CD4-positive, alpha-beta memory T cell (primary cell): ENCODE measurements around the gene PCDHGA5. TPM values are rescaled to one million over a fixed set of nuclear protein-coding genes. Genes with fewer than 3 reads are reported as not detected.

Source experiments
- CTCF ChIA-PET: fragments of 350-600 bp; sonication (Branson Sonifier 250); formaldehyde crosslinking; loops from one replicate; lab custom pipeline; 2021; ENCODE audit warnings: inconsistent platforms; ENCODE audit not compliant: partially characterized antibody; lab: Charles Lee
- POLR2A ChIA-PET: fragments of 350-600 bp; sonication (Branson Sonifier 250); formaldehyde crosslinking; loops from one replicate; lab custom pipeline; 2021; ENCODE audit not compliant: partially characterized antibody; lab: Charles Lee
- DNase-seq, 5 donors: peaks; one replicate each; pipeline versions ENCODE4 v3.0.0 to v3.0.0-alpha.2; 2020 to 2022; ENCODE audit warnings: mixed read lengths in 1 of 5
- H3K27ac ChIP-seq: one replicate; pipeline ENCODE4 v1.7.0; 2013; ENCODE audit warnings: low read depth, low read length
- H3K27me3 ChIP-seq: 2 replicates; pipeline ENCODE4 v1.7.0; 2013; ENCODE audit warnings: mild to moderate bottlenecking, low read length, moderate library complexity; ENCODE audit not compliant: insufficient read depth
- H3K36me3 ChIP-seq: 2 replicates; pipeline ENCODE4 v1.7.0; 2013; ENCODE audit warnings: mild to moderate bottlenecking, low read length, moderate library complexity; ENCODE audit not compliant: insufficient read depth
- H3K4me1 ChIP-seq: 2 replicates; pipeline ENCODE4 v1.7.0; 2013; ENCODE audit warnings: mild to moderate bottlenecking, low read length, moderate library complexity; ENCODE audit not compliant: insufficient read depth
- H3K4me3 ChIP-seq, 2 donors: one replicate each; pipeline ENCODE4 v1.7.0; 2013; ENCODE audit warnings: low read length in 2 of 2, mild to moderate bottlenecking in 1 of 2
- H3K9me3 ChIP-seq, 2 donors: one replicate each; pipeline ENCODE4 v1.7.0; 2013; ENCODE audit warnings: low read length in 2 of 2, control low read depth in 1 of 2; ENCODE audit not compliant: control insufficient read depth in 1 of 2
- H3K27ac Mint-ChIP-seq, 7 donors: one replicate each; pipeline ENCODE4 v1.8.0; 2020 to 2021; ENCODE audit warnings: mixed read lengths in 7 of 7, mild to moderate bottlenecking in 6 of 7, inconsistent platforms in 3 of 7, moderate library complexity in 3 of 7
- H3K27me3 Mint-ChIP-seq, 2 donors: one replicate each; pipeline ENCODE4 v1.8.0; 2020 to 2021; ENCODE audit warnings: mixed read lengths in 2 of 2
- H3K36me3 Mint-ChIP-seq, 2 donors: one replicate each; pipeline ENCODE4 v1.8.0; 2020 to 2021; ENCODE audit warnings: mixed read lengths in 2 of 2, inconsistent platforms in 1 of 2, mild to moderate bottlenecking in 1 of 2
- H3K4me1 Mint-ChIP-seq, 4 donors: one replicate each; pipeline ENCODE4 v1.8.0; 2020 to 2021; ENCODE audit warnings: mixed read lengths in 4 of 4, mild to moderate bottlenecking in 1 of 4
- H3K4me3 Mint-ChIP-seq, 8 donors: one replicate each; pipeline ENCODE4 v1.8.0; 2020 to 2021; ENCODE audit warnings: mixed read lengths in 8 of 8, mild to moderate bottlenecking in 7 of 8, moderate library complexity in 6 of 8, inconsistent platforms in 3 of 8
- H3K9me3 Mint-ChIP-seq, 8 donors: one replicate each; pipeline ENCODE4 v1.8.0; 2020 to 2021; ENCODE audit warnings: mixed read lengths in 8 of 8, mild to moderate bottlenecking in 5 of 8, inconsistent platforms in 3 of 8, moderate library complexity in 1 of 8
- intact Hi-C: fragments of 100-400 bp; cut with micrococcal nuclease; formaldehyde crosslinking; loops from one replicate; pipeline ENCODE4 v1.15.1; 2023
- polyA plus RNA-seq, 2 donors: library from polyadenylated mRNA; unstranded; fragments of 300-500 nt; fragmentation: Illumina TruSeq; gene quantifications; one replicate each; pipeline ENCODE4 v1.2.3, GENCODE V29; 2021
- total RNA-seq, 2 experiments: library from RNA; stranded (reverse); gene quantifications; one replicate each; pipeline ENCODE4 v1.2.3, GENCODE V29; 2021

Gene PCDHGA5
- total and polyA plus RNA-seq, 4 experiments from 2014 or later: 0.28 to 0.44 TPM; not detected in 2

- peaks cover 3% of the 10 kb centered on the region for H3K27me3 ChIP-seq
- no peak for DNase-seq
- peaks cover 0 to 4% (median 2%) of the 10 kb centered on the region in 4 donors for H3K4me1 Mint-ChIP-seq
- H3K36me3 Mint-ChIP-seq: peaks cover 2 to 6% of the 10 kb centered on the region in 2 donors
- peaks cover 0 to 64% (median 51%) of the 10 kb centered on the region in 8 donors for H3K9me3 Mint-ChIP-seq
- H3K27me3 Mint-ChIP-seq: peaks cover 36 to 42% of the 10 kb centered on the region in 2 donors
- H3K27ac ChIP-seq: no peak overlapping the region
- no peak overlapping the region for H3K4me3 Mint-ChIP-seq
- H3K36me3 ChIP-seq: no peaks in the 10 kb centered on the region
- ChIA-PET POLR2A (no interaction called here), CTCF (no interaction called here)
- intact Hi-C loops: loop anchor here (10.0 kb wide), 1 partner anchor 203 kb away; no protein-coding TSS in a partner anchor
- no peak overlapping the region for H3K4me3 ChIP-seq
- peaks cover 0 to under 1% of the 10 kb centered on the region in 2 donors for H3K9me3 ChIP-seq
- H3K27ac Mint-ChIP-seq: no peak overlapping the region
- no peaks in the 10 kb centered on the region for H3K4me1 ChIP-seq
Measured at GRCh38 chr5:141351591-141351990, 12.4 kb upstream of the PCDHGA5 start.

GRCh38 chr5:141354900-141355469 lies 9.0 kb upstream of the PCDHGA5 start, which contains the start of gene PCDHGA4:
TSS of gene PCDHGA4 (plus strand) at chr5:141355021. CDS start at chr5:141355108, 87 bp downstream.
- Histone ChIP-seq H3K27ac (no peak within 1 kb of the TSS), H3K4me3 (no peak within 1 kb of the TSS), H3K36me3 (no peaks in the 10 kb centered on the region), H3K4me1 (no peaks in the 10 kb centered on the region), H3K9me3 (no peaks in the 10 kb centered on the region), H3K27me3 (peaks cover 11% of the 10 kb centered on the region)
- ChIA-PET POLR2A (no interaction called here), CTCF (interaction anchor here (1.7 to 2.2 kb wide), 2 partner anchors 15 to 209 kb away, joined by 5 read pairs; partner anchors contain the start of gene PCDHGB3)
- intact Hi-C loops: loop anchor here (10.0 kb wide), 1 partner anchor 200 kb away; no protein-coding TSS in a partner anchor
- H3K4me3 Mint-ChIP-seq: peak within 1 kb of the TSS in 7 of 8 donors; percentile 33 to 58 (median 46)
- H3K4me1 Mint-ChIP-seq: peaks cover 0 to 6% (median 3%) of the 10 kb centered on the region in 4 donors
- H3K9me3 Mint-ChIP-seq: peaks cover 0 to 65% (median 47%) of the 10 kb centered on the region in 8 donors
- peak in 1 of 5 donors; percentile 17 for DNase-seq
- peaks cover 4 to 8% of the 10 kb centered on the region in 2 donors for H3K36me3 Mint-ChIP-seq
- no peak within 1 kb of the TSS for H3K27ac Mint-ChIP-seq
- H3K27me3 Mint-ChIP-seq: peaks cover 41 to 44% of the 10 kb centered on the region in 2 donors

GRCh38 chr5:141355641-141356040 lies 8.3 kb upstream of the PCDHGA5 start:
- H3K4me3 Mint-ChIP-seq: peak overlapping the region in 2 of 8 donors; percentile 10 to 25
- POLR2A ChIA-PET: no interaction called here
- peaks cover 0 to 65% (median 50%) of the 10 kb centered on the region in 8 donors for H3K9me3 Mint-ChIP-seq
- no peak for DNase-seq
- peaks cover 0 to 5% (median 2%) of the 10 kb centered on the region in 4 donors for H3K4me1 Mint-ChIP-seq
- Histone ChIP-seq H3K36me3 (no peaks in the 10 kb centered on the region), H3K4me1 (no peaks in the 10 kb centered on the region), H3K9me3 (no peaks in the 10 kb centered on the region), H3K27ac (no peak overlapping the region), H3K4me3 (no peak overlapping the region), H3K27me3 (peaks cover 11% of the 10 kb centered on the region)
- peaks cover 36 to 43% of the 10 kb centered on the region in 2 donors for H3K27me3 Mint-ChIP-seq
- CTCF ChIA-PET: interaction anchor here (1.7 to 2.2 kb wide), 2 partner anchors 14 to 208 kb away, joined by 5 read pairs; partner anchors contain the start of gene PCDHGB3
- peaks cover 5 to 8% of the 10 kb centered on the region in 2 donors for H3K36me3 Mint-ChIP-seq
- intact Hi-C loops: loop anchor here (10.0 kb wide), 1 partner anchor 199 kb away; no protein-coding TSS in a partner anchor
- no peak overlapping the region for H3K27ac Mint-ChIP-seq

GRCh38 chr5:141356133-141356532 lies 7.8 kb upstream of the PCDHGA5 start:
- intact Hi-C loops: loop anchor here (10.0 kb wide), 1 partner anchor 199 kb away; no protein-coding TSS in a partner anchor
- peaks cover 0 to under 1% of the 10 kb centered on the region in 2 donors for H3K9me3 ChIP-seq

GRCh38 chr5:141356950-141357349 lies 7.0 kb upstream of the PCDHGA5 start:
- POLR2A ChIA-PET: no interaction called here
- Mint-ChIP-seq H3K27ac (no peak overlapping the region), H3K4me1 (peaks cover 0 to 5% (median 2%) of the 10 kb centered on the region in 4 donors), H3K9me3 (peaks cover 0 to 65% (median 52%) of the 10 kb centered on the region in 8 donors), H3K4me3 (no peak overlapping the region), H3K27me3 (peaks cover 43 to 45% of the 10 kb centered on the region in 2 donors), H3K36me3 (peaks cover 8 to 10% of the 10 kb centered on the region in 2 donors)
- Histone ChIP-seq H3K27me3 (peaks cover 11% of the 10 kb centered on the region), H3K4me1 (no peaks in the 10 kb centered on the region), H3K4me3 (no peak overlapping the region), H3K27ac (no peak overlapping the region), H3K36me3 (no peaks in the 10 kb centered on the region), H3K9me3 (peaks cover 0 to 4% of the 10 kb centered on the region in 2 donors)
- no peak for DNase-seq
- CTCF ChIA-PET: no interaction called here
- intact Hi-C loops: loop anchor here (10.0 kb wide), 1 partner anchor 198 kb away; no protein-coding TSS in a partner anchor

More at GRCh38 chr5:141356133-141356532, 7.8 kb upstream of the PCDHGA5 start:
- Mint-ChIP-seq H3K27ac (no peak overlapping the region), H3K36me3 (peaks cover 8 to 9% of the 10 kb centered on the region in 2 donors), H3K4me1 (peaks cover 0 to 5% (median 2%) of the 10 kb centered on the region in 4 donors), H3K9me3 (peaks cover 0 to 65% (median 50%) of the 10 kb centered on the region in 8 donors), H3K27me3 (peaks cover 40 to 43% of the 10 kb centered on the region in 2 donors), H3K4me3 (no peak overlapping the region)
- ChIA-PET POLR2A (no interaction called here), CTCF (interaction anchor here (1.7 to 2.2 kb wide), 2 partner anchors 14 to 208 kb away, joined by 5 read pairs; partner anchors contain the start of gene PCDHGB3)
- no peaks in the 10 kb centered on the region for H3K4me1 ChIP-seq
- no peak overlapping the region for H3K27ac ChIP-seq
- no peaks in the 10 kb centered on the region for H3K36me3 ChIP-seq
- DNase-seq: no peak
- H3K4me3 ChIP-seq: no peak overlapping the region
- H3K27me3 ChIP-seq: peaks cover 11% of the 10 kb centered on the region

- Histone ChIP-seq H3K27ac (no peak within 1 kb of the TSS), H3K4me1 (no peaks in the 10 kb centered on the region), H3K27me3 (peaks cover 11% of the 10 kb centered on the region), H3K9me3 (peaks cover 0 to 4% of the 10 kb centered on the region in 2 donors), H3K4me3 (peak within 1 kb of the TSS; percentile 13 to 42), H3K36me3 (no peaks in the 10 kb centered on the region)
- peak within 1 kb of the TSS; percentile 71 to 89 (median 80) for H3K4me3 Mint-ChIP-seq
- H3K36me3 Mint-ChIP-seq: peaks cover 9 to 12% of the 10 kb centered on the region in 2 donors
- peaks cover 0 to 5% (median 2%) of the 10 kb centered on the region in 4 donors for H3K4me1 Mint-ChIP-seq
- ChIA-PET POLR2A (no interaction called here), CTCF (interaction anchor here (1.0 kb wide), 1 partner anchor 198 kb away, joined by 4 read pairs; no protein-coding TSS in a partner anchor)
- H3K27me3 Mint-ChIP-seq: peaks cover 50 to 52% of the 10 kb centered on the region in 2 donors
- intact Hi-C loops: loop anchor here (10.0 kb wide), 1 partner anchor 195 kb away; no protein-coding TSS in a partner anchor
- H3K27ac Mint-ChIP-seq: peak within 1 kb of the TSS in 6 of 7 donors; percentile 17 to 75 (median 34)
- DNase-seq: peak in 1 of 5 donors; percentile 19
- peaks cover 2 to 77% (median 64%) of the 10 kb centered on the region in 8 donors for H3K9me3 Mint-ChIP-seq
Measured at GRCh38 chr5:141359790-141360426, 4.1 kb upstream of the PCDHGA5 start, which contains the start of gene PCDHGB2. TSS of gene PCDHGB2 (plus strand) at chr5:141359994. CDS start at chr5:141360136, 142 bp downstream.
